Esophagus squamous epithelium (tissue), 5 donors: ENCODE results near the gene ARMC8. TPM values are rescaled to one million over a fixed set of nuclear protein-coding genes. Genes with fewer than 3 reads are reported as not detected.

Experiments
- DNase-seq: peaks from one replicate; lab custom pipeline; 2025; lab: John Stamatoyannopoulos, UW
- H3K27ac ChIP-seq, 4 donors: fragments of 200-600 bp; sonication (generic); one replicate each; pipeline ENCODE4 v1.5.1; 2016 to 2019; ENCODE audit warnings: mild to moderate bottlenecking in 1 of 4
- H3K27me3 ChIP-seq, 4 donors: fragments of 200-600 bp; sonication (generic); 1 replicate in 3 of 4; 2 replicates in 1 of 4; pipeline versions ENCODE4 v1.5.1 to v1.6.0; 2017 to 2021; ENCODE audit warnings: antibody characterized with exemption in 1 of 4
- H3K36me3 ChIP-seq, 3 donors: fragments of 200-600 bp; sonication (generic); one replicate each; pipeline ENCODE4 v1.5.1; 2016 to 2019
- H3K4me1 ChIP-seq, 3 donors: fragments of 200-600 bp; sonication (generic); one replicate each; pipeline ENCODE4 v1.5.1; 2017 to 2019
- H3K4me3 ChIP-seq, 4 donors: fragments of 200-600 bp; sonication (generic); 1 replicate in 3 of 4; 2 replicates in 1 of 4; pipeline ENCODE4 v1.5.1; 2016 to 2019; ENCODE audit warnings: mild to moderate bottlenecking in 2 of 4, moderate library complexity in 1 of 4
- H3K9me3 ChIP-seq, 3 donors: fragments of 200-600 bp; sonication (generic); one replicate each; pipeline ENCODE4 v1.5.1; 2016 to 2019
- POLR2A ChIP-seq, 4 donors: fragments of 450-650 bp; IDR thresholded peaks; one replicate each; pipeline ENCODE4 v1.6.1; 2017; ENCODE audit warnings: antibody characterized with exemption in 4 of 4, mild to moderate bottlenecking in 4 of 4, moderate library complexity in 3 of 4
- WGBS, 2 donors: methylation state at CpG; one replicate each; pipeline ENCODE4 v1.1.5; 2018; 5-methylcytosine and 5-hydroxymethylcytosine counted together
- intact Hi-C: fragments of 100-400 bp; cut with DNase I; formaldehyde crosslinking; loops from one replicate; pipeline ENCODE4 v1.15.0; 2022
- total RNA-seq, 4 donors: library from RNA; depleted of rRNA; stranded (reverse); fragments of >200 nt; gene quantifications; one replicate each; pipeline ENCODE4 v1.1.0, GENCODE V29; 2016
- TF ChIP-seq, protein P1 (sequence below), 6 experiments: fragments of 450-650 bp in 4 of 6; fragments of 200-600 bp in 2 of 6; sonication (generic) in 2 of 6; IDR thresholded peaks; one replicate each; pipeline ENCODE4 v1.5.1; 2016 to 2019; ENCODE audit warnings: antibody characterized with exemption in 6 of 6, mild to moderate bottlenecking in 4 of 6, moderate library complexity in 4 of 6
- donor health status: DM: yes; HTN: yes; CAD: no.

ARMC8 gene
- total RNA-seq, 4 donors from 2014 or later, result 29.7 to 59.3 (median 34.6) TPM

- 54 to 61% methylated on average over 13 of the region's 13 CpGs for WGBS, 2 donors
- no peaks in the 10 kb centered on the region for H3K9me3 ChIP-seq
- intact Hi-C loops, result no loop called here
- no peaks in the 10 kb centered on the region for H3K27me3 ChIP-seq
- H3K4me1 ChIP-seq, result peaks cover 0 to 36% (median 20%) of the 10 kb centered on the region in 3 donors
- peak overlapping the region; percentile 79 to 92 (median 85) for H3K27ac ChIP-seq
- DNase-seq, result no peak
- H3K36me3 ChIP-seq, result peaks cover 0 to 40% (median 9%) of the 10 kb centered on the region in 3 donors
- no peak for TF ChIP-seq POLR2A (IDR thresholded peaks at IDR 0.05)
- TF ChIP-seq, protein P1, sequence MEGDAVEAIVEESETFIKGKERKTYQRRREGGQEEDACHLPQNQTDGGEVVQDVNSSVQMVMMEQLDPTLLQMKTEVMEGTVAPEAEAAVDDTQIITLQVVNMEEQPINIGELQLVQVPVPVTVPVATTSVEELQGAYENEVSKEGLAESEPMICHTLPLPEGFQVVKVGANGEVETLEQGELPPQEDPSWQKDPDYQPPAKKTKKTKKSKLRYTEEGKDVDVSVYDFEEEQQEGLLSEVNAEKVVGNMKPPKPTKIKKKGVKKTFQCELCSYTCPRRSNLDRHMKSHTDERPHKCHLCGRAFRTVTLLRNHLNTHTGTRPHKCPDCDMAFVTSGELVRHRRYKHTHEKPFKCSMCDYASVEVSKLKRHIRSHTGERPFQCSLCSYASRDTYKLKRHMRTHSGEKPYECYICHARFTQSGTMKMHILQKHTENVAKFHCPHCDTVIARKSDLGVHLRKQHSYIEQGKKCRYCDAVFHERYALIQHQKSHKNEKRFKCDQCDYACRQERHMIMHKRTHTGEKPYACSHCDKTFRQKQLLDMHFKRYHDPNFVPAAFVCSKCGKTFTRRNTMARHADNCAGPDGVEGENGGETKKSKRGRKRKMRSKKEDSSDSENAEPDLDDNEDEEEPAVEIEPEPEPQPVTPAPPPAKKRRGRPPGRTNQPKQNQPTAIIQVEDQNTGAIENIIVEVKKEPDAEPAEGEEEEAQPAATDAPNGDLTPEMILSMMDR (IDR thresholded peaks at IDR 0.05), result no peak
- H3K4me3 ChIP-seq, result peak overlapping the region; percentile 62 to 97 (median 79)
These were observed 13.2 kb upstream of the ARMC8 start for GRCh38 chr3:138173769-138174420.

DNA sequence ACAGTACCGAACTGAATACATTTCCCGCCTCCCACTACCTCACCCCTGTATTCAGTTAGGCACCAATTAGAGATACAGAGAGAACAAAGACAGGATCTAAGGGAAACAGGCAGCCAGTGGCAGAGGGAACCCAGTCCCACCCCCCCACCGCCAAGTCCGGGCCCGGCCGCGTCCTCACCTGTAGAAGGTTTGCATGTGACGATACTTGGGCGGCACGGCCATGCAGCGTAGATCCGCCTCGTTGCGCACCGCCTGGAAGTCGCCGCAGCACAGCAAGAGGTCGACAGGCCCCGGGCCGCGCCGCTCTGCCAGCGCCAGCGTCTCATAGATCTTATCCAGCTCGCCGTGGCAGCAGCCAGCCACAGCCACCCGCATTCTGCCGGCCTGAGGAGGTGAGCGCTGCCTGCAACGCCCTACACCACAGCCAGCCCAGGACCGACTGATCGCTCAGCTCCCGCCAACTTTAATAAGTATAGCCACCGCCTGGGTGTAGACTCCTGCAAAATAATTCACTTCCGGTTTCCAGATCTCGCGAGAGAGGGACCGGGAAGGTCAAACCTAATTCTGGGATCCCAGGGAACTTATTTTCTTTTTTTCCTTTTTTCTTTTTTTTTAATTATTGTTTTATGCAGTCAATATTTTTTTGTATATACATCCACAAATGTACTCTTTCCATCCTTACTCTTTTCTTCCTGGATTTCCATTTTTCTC is 12.5 kb upstream of the ARMC8 start, which contains the start of gene DBR1:
Gene DBR1, minus strand, starts transcription at position 501 of the 711 bp plus-strand sequence. Its CDS starts 126 bp downstream, at position 375.
- Histone ChIP-seq H3K27me3 (no peaks in the 10 kb centered on the region), H3K4me3 (peak within 1 kb of the TSS; percentile 62 to 97 (median 79)), H3K36me3 (peaks cover 0 to 33% (median 4%) of the 10 kb centered on the region in 3 donors), H3K4me1 (peaks cover 0 to 36% (median 20%) of the 10 kb centered on the region in 3 donors), H3K9me3 (no peaks in the 10 kb centered on the region), H3K27ac (peak within 1 kb of the TSS; percentile 79 to 92 (median 85))
- 0% methylated on average over 29 of the region's 38 CpGs for WGBS, 2 donors
- intact Hi-C loops, result no loop called here
- peak; percentile 22 for DNase-seq
- TF ChIP-seq POLR2A (IDR thresholded peaks at IDR 0.05), result peak in 3 of 4 donors; percentile 68 to 78 (median 76)
- TF ChIP-seq, protein P1 (IDR thresholded peaks at IDR 0.05), result peak in 1 of 6 experiments; percentile 13

- no peak for DNase-seq
- H3K36me3 ChIP-seq, result no peaks in the 10 kb centered on the region
- no peak overlapping the region for H3K27ac ChIP-seq
- WGBS, 2 donors, result 6 to 9% methylated on average over 2 of the region's 2 CpGs
- peaks cover 0 to 11% (median 0%) of the 10 kb centered on the region in 4 donors for H3K27me3 ChIP-seq
- no peak for TF ChIP-seq POLR2A (IDR thresholded peaks at IDR 0.05)
- TF ChIP-seq, protein P1 (IDR thresholded peaks at IDR 0.05), result peak in 4 of 6 experiments; percentile 24 to 54 (median 36)
- peaks cover 0 to under 1% (median 0%) of the 10 kb centered on the region in 3 donors for H3K4me1 ChIP-seq
- no peak overlapping the region for H3K4me3 ChIP-seq
- intact Hi-C loops, result no loop called here
- no peaks in the 10 kb centered on the region for H3K9me3 ChIP-seq
These were observed 6.6 kb upstream of the ARMC8 start for GRCh38 chr3:138180375-138181029.

- intact Hi-C loops, result no loop called here
- Histone ChIP-seq H3K4me3 (no peak overlapping the region), H3K27me3 (peaks cover 0 to 11% (median 0%) of the 10 kb centered on the region in 4 donors), H3K36me3 (no peaks in the 10 kb centered on the region), H3K9me3 (no peaks in the 10 kb centered on the region), H3K4me1 (peaks cover 0 to 30% (median 14%) of the 10 kb centered on the region in 3 donors), H3K27ac (no peak overlapping the region)
- 39 to 57% methylated on average over 3 of the region's 3 CpGs for WGBS, 2 donors
- no peak for TF ChIP-seq POLR2A (IDR thresholded peaks at IDR 0.05)
- TF ChIP-seq, protein P1 (IDR thresholded peaks at IDR 0.05), result no peak
- no peak for DNase-seq
These were observed 2.1 kb upstream of the ARMC8 start for GRCh38 chr3:138184994-138185393.
